Inflammatory macrophage (primary cell): ENCODE measurements around the gene BRI3.
A peak's percentile ranks its signal among the peaks of the same experiment; 100 is the strongest.

Source experiments
- DNase-seq, 2 donors: peaks; one replicate each; pipeline ENCODE4 v3.0.0-alpha.2; 2020 to 2022

Gene BRI3

GRCh38 chr7:98287486-98287959 lies 6.0 kb downstream of the BRI3 start:
- peak in 1 of 2 donors; percentile 44 for DNase-seq

- DNase-seq: peak; percentile 40 to 54
Observed at GRCh38 chr7:98288064-98288823, 6.8 kb downstream of the BRI3 start.

- DNase-seq: no peak
Observed at GRCh38 chr7:98289333-98289875, 7.9 kb downstream of the BRI3 start.

GRCh38 chr7:98291717-98292116 lies 10.2 kb downstream of the BRI3 start:
- DNase-seq: no peak

- DNase-seq: no peak
Observed at GRCh38 chr7:98293265-98293664, 11.8 kb downstream of the BRI3 start.

- no peak for DNase-seq
Observed at GRCh38 chr7:98293746-98294145, 12.3 kb downstream of the BRI3 start.

GRCh38 chr7:98294326-98294725 lies 12.8 kb downstream of the BRI3 start:
- no peak for DNase-seq

GRCh38 chr7:98294798-98295382 lies 13.4 kb downstream of the BRI3 start:
- DNase-seq: no peak

DNA sequence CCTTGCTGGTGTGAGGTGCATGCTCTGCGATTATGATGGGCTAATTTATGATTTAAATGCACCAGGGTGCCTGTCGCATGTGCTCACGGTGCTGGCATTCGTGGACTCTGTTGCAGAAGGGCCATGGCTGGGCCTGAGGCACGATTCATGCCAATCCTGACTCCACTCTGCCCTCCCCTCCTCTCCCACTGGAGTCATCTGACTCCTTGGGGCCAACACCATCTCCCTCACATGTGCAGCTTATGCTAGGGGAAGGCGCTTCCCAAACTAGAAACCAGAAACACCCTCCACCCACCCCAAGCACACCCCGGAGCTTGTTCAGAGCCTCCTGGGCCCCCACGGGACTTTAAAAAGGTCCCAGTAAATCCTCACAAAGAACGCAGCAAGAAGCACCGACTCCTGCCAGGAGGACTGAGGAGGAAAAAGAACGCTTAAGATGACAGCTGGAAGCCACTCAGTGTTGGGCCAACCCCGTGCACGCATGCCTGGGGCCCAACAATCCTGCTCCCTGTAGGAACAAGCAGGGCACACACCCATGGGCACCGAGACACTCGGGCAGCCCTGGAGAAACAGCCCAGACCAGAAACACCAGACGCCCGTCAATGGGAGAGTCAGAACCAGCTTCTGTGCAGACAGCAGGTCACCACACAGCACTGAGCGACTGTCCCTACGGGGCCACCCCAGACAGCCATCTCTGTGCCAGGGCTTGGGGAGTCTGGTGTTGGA lies 14.1 kb downstream of the BRI3 start:
- DNase-seq: no peak

GRCh38 chr7:98296833-98297232 lies 15.3 kb downstream of the BRI3 start:
- no peak for DNase-seq

DNA sequence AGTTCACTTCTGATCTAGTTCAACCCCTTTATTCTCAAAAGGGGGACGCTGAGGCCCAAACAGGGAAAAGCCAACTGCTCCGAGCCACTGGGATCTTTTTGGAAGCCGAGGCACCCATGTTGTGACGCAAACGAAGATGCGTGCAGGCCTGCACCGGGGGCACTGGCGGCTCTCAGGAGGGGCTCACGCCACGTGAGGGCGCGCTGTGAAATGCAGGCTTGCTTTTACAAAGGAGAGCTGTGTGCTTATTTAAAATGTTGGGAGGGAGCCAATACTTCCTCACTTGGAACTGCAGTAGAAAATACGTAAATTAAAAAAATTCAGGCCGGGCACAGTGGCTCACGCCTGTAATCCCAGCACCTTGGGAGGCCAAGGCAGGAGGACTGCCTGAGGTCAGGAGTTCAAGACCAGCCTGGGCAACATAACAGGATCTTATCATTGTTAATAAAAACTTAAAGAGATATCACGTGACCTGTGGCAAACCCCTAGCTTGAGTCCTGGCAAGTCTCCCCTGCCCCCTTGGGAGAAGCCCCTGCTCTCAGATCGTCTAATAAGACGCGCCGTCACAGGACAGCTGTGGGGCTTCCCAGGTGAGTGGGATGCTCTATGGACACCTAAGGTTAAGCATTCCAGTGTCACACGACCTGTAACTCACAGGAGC lies 16.3 kb downstream of the BRI3 start:
- no peak for DNase-seq

GRCh38 chr7:98300595-98301372 lies 19.3 kb downstream of the BRI3 start:
- no peak for DNase-seq

GRCh38 chr7:98301693-98302470 lies 20.4 kb downstream of the BRI3 start:
- DNase-seq: no peak

GRCh38 chr7:98303176-98303865 lies 21.8 kb downstream of the BRI3 start:
- DNase-seq: no peak

DNA sequence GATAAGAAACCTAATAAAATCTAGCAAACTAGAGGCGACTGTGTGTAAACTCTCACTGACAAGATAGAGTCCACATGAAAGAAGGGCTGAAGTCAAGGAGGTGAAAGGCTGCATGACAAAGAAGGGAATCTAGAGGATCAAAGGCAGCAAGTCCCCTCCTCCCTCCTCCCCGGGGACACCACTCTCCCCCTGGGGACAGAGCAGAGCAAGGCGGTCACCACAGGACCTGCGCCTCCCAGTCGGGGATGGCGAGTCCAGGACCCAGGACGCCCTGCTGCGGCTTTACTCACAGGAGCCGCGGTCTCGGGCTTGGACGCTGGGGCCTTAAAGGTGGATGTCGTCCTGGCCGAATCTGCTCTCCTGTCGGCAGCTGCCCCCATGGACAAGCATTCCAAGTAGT lies 22.4 kb downstream of the BRI3 start:
- no peak for DNase-seq

DNA sequence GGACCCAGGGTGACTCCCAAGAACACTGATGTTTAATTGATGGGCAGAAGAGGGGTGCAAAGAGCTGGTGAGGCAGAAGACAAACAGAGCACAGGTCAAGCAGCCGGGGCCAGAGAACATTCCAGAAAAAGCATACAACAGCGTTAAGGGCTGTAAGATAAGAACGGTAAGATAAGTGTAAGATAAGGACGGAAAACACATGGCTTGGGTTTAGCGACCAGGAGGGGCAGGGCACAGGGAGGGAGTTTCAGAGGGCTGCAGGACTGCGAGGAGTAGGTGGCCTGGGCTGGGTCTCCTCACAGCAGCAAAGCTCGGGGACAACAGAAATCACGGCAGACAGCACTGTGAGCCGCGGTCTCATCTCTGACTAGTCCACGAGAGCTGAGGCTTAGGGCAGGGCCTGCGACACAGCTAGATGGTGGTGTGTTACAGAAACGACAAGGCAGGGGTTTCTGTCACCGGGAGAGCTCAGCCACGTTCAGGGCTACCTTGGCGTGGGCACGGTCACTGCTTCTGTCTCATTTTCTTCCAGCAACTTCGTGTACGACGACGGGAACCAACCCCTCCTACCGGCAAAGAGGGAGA lies 24.6 kb downstream of the BRI3 start:
- DNase-seq: no peak

- DNase-seq: no peak
Observed at GRCh38 chr7:98307971-98308466, 26.5 kb downstream of the BRI3 start.

GRCh38 chr7:98309566-98309965 lies 28.1 kb downstream of the BRI3 start:
- no peak for DNase-seq

DNA sequence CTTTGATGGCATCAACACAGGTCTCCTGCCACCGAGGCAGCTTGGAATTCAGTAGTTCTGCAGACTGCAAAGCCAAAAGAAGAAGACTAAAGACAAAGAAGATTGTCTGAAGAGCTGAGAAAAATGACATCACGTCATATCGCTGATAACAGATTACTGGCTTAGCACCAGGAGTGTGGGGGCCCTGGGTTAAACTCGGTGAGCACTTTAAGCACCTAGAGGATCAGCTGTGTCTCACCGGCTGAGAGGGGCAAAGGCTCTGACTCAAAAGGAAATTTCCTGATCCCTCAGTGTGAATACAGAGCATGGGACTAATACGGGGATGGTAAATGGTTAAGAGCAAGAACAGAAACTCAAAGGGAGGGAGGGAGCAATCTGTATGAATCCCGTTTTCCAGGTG lies 30.7 kb downstream of the BRI3 start:
- DNase-seq: no peak

GRCh38 chr7:98314469-98314868 lies 33.0 kb downstream of the BRI3 start:
- no peak for DNase-seq
